ENCODE data around the gene ZNF514.

Gene ZNF514

GRCh38 chr2:95185973-95186372, 26.3 kb upstream of the ZNF514 start:
- Histone ChIP-seq H3K9me3 (ENCODE audit: control insufficient read depth, low read length) (peaks cover 24% of the 10 kb centered on the region), H3K14ac (ENCODE audit: low read length in 2 of 2) (no peak overlapping the region), H3K27me3 (ENCODE audit: control insufficient read depth in 1 of 2, insufficient read depth in 1 of 2, low read length in 2 of 2) (peaks cover 4 to 5% of the 10 kb centered on the region in 2 experiments), H2BK15ac (ENCODE audit: low read depth, poor library complexity, severe bottlenecking) (no peak overlapping the region), H3K23ac (ENCODE audit: low read length in 2 of 2) (no peak overlapping the region), H3K18ac (ENCODE audit: low read depth in 1 of 2, low read length in 2 of 2) (no peak overlapping the region), H2BK12ac (ENCODE audit: low read length in 2 of 2) (no peak overlapping the region), H3K4me2 (ENCODE audit: low read length, poor library complexity, severe bottlenecking) (no peak overlapping the region), H2AFZ (ENCODE audit: low read depth, low read length) (no peak overlapping the region), H3K9ac (ENCODE audit: low read length) (no peak overlapping the region), H3K27ac (ENCODE audit: low read length, poor library complexity, severe bottlenecking) (no peak overlapping the region), H2BK120ac (ENCODE audit: low read depth, low read length) (no peak overlapping the region), H3K36me3 (ENCODE audit: control insufficient read depth in 1 of 2, insufficient read depth in 2 of 2, low read depth in 1 of 2, low read length in 2 of 2) (peaks cover 12 to 24% of the 10 kb centered on the region in 2 experiments), H3K4me3 (ENCODE audit: insufficient read depth in 1 of 2, low read depth in 1 of 2, low read length in 2 of 2) (no peak overlapping the region), H4K8ac (ENCODE audit: low read length) (no peak overlapping the region), H3K4me1 (ENCODE audit: control insufficient read depth, insufficient read depth, low read depth, low read length) (no peaks in the 10 kb centered on the region), H4K91ac (ENCODE audit: low read length) (no peak overlapping the region), H2AK5ac (ENCODE audit: low read length, severe bottlenecking) (no peak overlapping the region), H2BK5ac (ENCODE audit: low read depth, low read length, poor library complexity, severe bottlenecking) (no peak overlapping the region), H3K4ac (ENCODE audit: low read depth in 1 of 2, low read length in 2 of 2) (no peak overlapping the region), H3K79me1 (replicated peaks; ENCODE audit: low read length, poor library complexity, severe bottlenecking) (peaks cover 2% of the 10 kb centered on the region)
- no peak for DNase-seq
- WGBS = 95% methylated on average over 1 of the region's 2 CpGs

GRCh38 chr2:95185197-95185596, 25.5 kb upstream of the ZNF514 start:
- Histone ChIP-seq H3K14ac (ENCODE audit: low read length in 2 of 2) (no peak overlapping the region), H3K36me3 (ENCODE audit: control insufficient read depth in 1 of 2, insufficient read depth in 2 of 2, low read depth in 1 of 2, low read length in 2 of 2) (peaks cover 19 to 32% of the 10 kb centered on the region in 2 experiments), H3K4me3 (ENCODE audit: insufficient read depth in 1 of 2, low read depth in 1 of 2, low read length in 2 of 2) (no peak overlapping the region), H3K23ac (ENCODE audit: low read length in 2 of 2) (no peak overlapping the region), H3K4me1 (ENCODE audit: control insufficient read depth, insufficient read depth, low read depth, low read length) (no peaks in the 10 kb centered on the region), H2AFZ (ENCODE audit: low read depth, low read length) (no peak overlapping the region), H3K27me3 (ENCODE audit: control insufficient read depth in 1 of 2, insufficient read depth in 1 of 2, low read length in 2 of 2) (no peaks in the 10 kb centered on the region), H3K4ac (ENCODE audit: low read depth in 1 of 2, low read length in 2 of 2) (no peak overlapping the region), H4K8ac (ENCODE audit: low read length) (no peak overlapping the region), H3K9ac (ENCODE audit: low read length) (no peak overlapping the region), H3K79me1 (replicated peaks; ENCODE audit: low read length, poor library complexity, severe bottlenecking) (peaks cover 2% of the 10 kb centered on the region), H2BK120ac (ENCODE audit: low read depth, low read length) (no peak overlapping the region), H3K9me3 (ENCODE audit: control insufficient read depth, low read length) (peaks cover 30% of the 10 kb centered on the region), H2AK5ac (ENCODE audit: low read length, severe bottlenecking) (no peak overlapping the region), H2BK15ac (ENCODE audit: low read depth, poor library complexity, severe bottlenecking) (no peak overlapping the region), H4K91ac (ENCODE audit: low read length) (no peak overlapping the region), H2BK12ac (ENCODE audit: low read length in 2 of 2) (no peak overlapping the region), H3K4me2 (ENCODE audit: low read length, poor library complexity, severe bottlenecking) (no peak overlapping the region), H3K18ac (ENCODE audit: low read depth in 1 of 2, low read length in 2 of 2) (no peak overlapping the region), H2BK5ac (ENCODE audit: low read depth, low read length, poor library complexity, severe bottlenecking) (no peak overlapping the region), H3K27ac (ENCODE audit: low read length, poor library complexity, severe bottlenecking) (no peak overlapping the region)
- WGBS = 97% methylated on average over 3 of the region's 3 CpGs
- no peak for DNase-seq

GRCh38 chr2:95181774-95182173, 22.1 kb upstream of the ZNF514 start:
- Histone ChIP-seq H2BK120ac (ENCODE audit: low read depth, low read length) (no peak overlapping the region), H3K27ac (ENCODE audit: low read length, poor library complexity, severe bottlenecking) (no peak overlapping the region), H3K23ac (ENCODE audit: low read length in 2 of 2) (no peak overlapping the region), H2AFZ (ENCODE audit: low read depth, low read length) (no peak overlapping the region), H3K36me3 (ENCODE audit: control insufficient read depth in 1 of 2, insufficient read depth in 2 of 2, low read depth in 1 of 2, low read length in 2 of 2) (peaks cover 36 to 63% of the 10 kb centered on the region in 2 experiments), H3K4ac (ENCODE audit: low read depth in 1 of 2, low read length in 2 of 2) (no peak overlapping the region), H3K4me3 (ENCODE audit: insufficient read depth in 1 of 2, low read depth in 1 of 2, low read length in 2 of 2) (peak overlapping the region in 1 of 2 experiments; percentile 2), H3K9ac (ENCODE audit: low read length) (no peak overlapping the region), H3K27me3 (ENCODE audit: control insufficient read depth in 1 of 2, insufficient read depth in 1 of 2, low read length in 2 of 2) (no peaks in the 10 kb centered on the region), H4K8ac (ENCODE audit: low read length) (no peak overlapping the region), H3K4me2 (ENCODE audit: low read length, poor library complexity, severe bottlenecking) (no peak overlapping the region), H4K91ac (ENCODE audit: low read length) (no peak overlapping the region), H2BK15ac (ENCODE audit: low read depth, poor library complexity, severe bottlenecking) (no peak overlapping the region), H3K14ac (ENCODE audit: low read length in 2 of 2) (no peak overlapping the region), H2BK5ac (ENCODE audit: low read depth, low read length, poor library complexity, severe bottlenecking) (no peak overlapping the region), H2BK12ac (ENCODE audit: low read length in 2 of 2) (no peak overlapping the region), H3K18ac (ENCODE audit: low read depth in 1 of 2, low read length in 2 of 2) (no peak overlapping the region), H3K79me1 (replicated peaks; ENCODE audit: low read length, poor library complexity, severe bottlenecking) (peaks cover 9% of the 10 kb centered on the region), H3K9me3 (ENCODE audit: control insufficient read depth, low read length) (peaks cover 36% of the 10 kb centered on the region), H2AK5ac (ENCODE audit: low read length, severe bottlenecking) (no peak overlapping the region), H3K4me1 (ENCODE audit: control insufficient read depth, insufficient read depth, low read depth, low read length) (no peaks in the 10 kb centered on the region)
- WGBS = 98% methylated on average over 16 of the region's 18 CpGs
- no peak for DNase-seq

GRCh38 chr2:95179451-95179850, 19.8 kb upstream of the ZNF514 start:
- no peak for DNase-seq
- H3K14ac ChIP-seq (ENCODE audit: low read length in 2 of 2) = no peak overlapping the region
- 95% methylated on average over 7 of the region's 7 CpGs for WGBS
- H3K36me3 ChIP-seq (ENCODE audit: control insufficient read depth in 1 of 2, insufficient read depth in 2 of 2, low read depth in 1 of 2, low read length in 2 of 2) = peaks cover 46 to 73% of the 10 kb centered on the region in 2 experiments
- no peak overlapping the region for H3K4ac ChIP-seq (ENCODE audit: low read depth in 1 of 2, low read length in 2 of 2)
- H4K91ac ChIP-seq (ENCODE audit: low read length) = no peak overlapping the region
- H2BK120ac ChIP-seq (ENCODE audit: low read depth, low read length) = no peak overlapping the region
- H2BK5ac ChIP-seq (ENCODE audit: low read depth, low read length, poor library complexity, severe bottlenecking) = no peak overlapping the region
- H3K9me3 ChIP-seq (ENCODE audit: control insufficient read depth, low read length) = peaks cover 36% of the 10 kb centered on the region
- peaks cover 29% of the 10 kb centered on the region for H3K79me1 ChIP-seq (replicated peaks; ENCODE audit: low read length, poor library complexity, severe bottlenecking)
- H2BK15ac ChIP-seq (ENCODE audit: low read depth, poor library complexity, severe bottlenecking) = no peak overlapping the region
- H2AFZ ChIP-seq (ENCODE audit: low read depth, low read length) = no peak overlapping the region
- H3K4me2 ChIP-seq (ENCODE audit: low read length, poor library complexity, severe bottlenecking) = no peak overlapping the region
- H3K23ac ChIP-seq (ENCODE audit: low read length in 2 of 2) = no peak overlapping the region
- H3K4me1 ChIP-seq (ENCODE audit: control insufficient read depth, insufficient read depth, low read depth, low read length) = no peaks in the 10 kb centered on the region
- H3K27me3 ChIP-seq (ENCODE audit: control insufficient read depth in 1 of 2, insufficient read depth in 1 of 2, low read length in 2 of 2) = no peaks in the 10 kb centered on the region
- no peak overlapping the region for H3K18ac ChIP-seq (ENCODE audit: low read depth in 1 of 2, low read length in 2 of 2)
- H2BK12ac ChIP-seq (ENCODE audit: low read length in 2 of 2) = no peak overlapping the region
- no peak overlapping the region for H3K9ac ChIP-seq (ENCODE audit: low read length)
- no peak overlapping the region for H3K4me3 ChIP-seq (ENCODE audit: insufficient read depth in 1 of 2, low read depth in 1 of 2, low read length in 2 of 2)
- H3K27ac ChIP-seq (ENCODE audit: low read length, poor library complexity, severe bottlenecking) = no peak overlapping the region
- no peak overlapping the region for H4K8ac ChIP-seq (ENCODE audit: low read length)
- H2AK5ac ChIP-seq (ENCODE audit: low read length, severe bottlenecking) = no peak overlapping the region

Measured in mesenchymal stem cell (in vitro differentiated cells and primary cell).